HepG2 (cell line): ENCODE results near the gene CMTM1. TPM values are rescaled to one million over a fixed set of nuclear protein-coding genes. Genes with fewer than 3 reads are reported as not detected.

Source experiments
- ATF6 ChIP-seq: sonication (generic); formaldehyde crosslinking; conservative IDR thresholded peaks from 2 replicates; pipeline ENCODE4 v1.4.0; 2020; ENCODE audit warnings: missing genetic modification reagents
- DBP ChIP-seq: sonication (generic); formaldehyde crosslinking; IDR thresholded peaks from 2 replicates; pipeline ENCODE4 v1.4.0; 2020; ENCODE audit warnings: missing genetic modification reagents; ENCODE audit errors: not compliant biosample characterization
- DRAP1 ChIP-seq: IDR thresholded peaks from 2 replicates; pipeline ENCODE4 v1.6.1; 2016; ENCODE audit warnings: missing genetic modification reagents, missing compliant biosample characterization
- ETV5 ChIP-seq: IDR thresholded peaks from 2 replicates; pipeline ENCODE4 v1.6.1; 2018; ENCODE audit warnings: missing biosample characterization, missing genetic modification reagents, inconsistent platforms, borderline replicate concordance
- FUBP1 ChIP-seq: sonication (generic); formaldehyde crosslinking; IDR thresholded peaks from 2 replicates; pipeline ENCODE4 v1.5.1; 2020; ENCODE audit warnings: missing genetic modification reagents, mild to moderate bottlenecking, borderline replicate concordance
- GFI1 ChIP-seq: sonication (generic); formaldehyde crosslinking; IDR thresholded peaks from 2 replicates; pipeline ENCODE4 v1.5.0; 2020; ENCODE audit warnings: missing genetic modification reagents, mild to moderate bottlenecking, borderline replicate concordance
- GMEB2 ChIP-seq: IDR thresholded peaks from 2 replicates; pipeline ENCODE4 v1.6.1; 2016; ENCODE audit warnings: missing biosample characterization, missing genetic modification reagents, low read depth
- MTF1 ChIP-seq: sonication (generic); formaldehyde crosslinking; IDR thresholded peaks from 2 replicates; pipeline ENCODE4 v1.5.0; 2020; ENCODE audit warnings: missing genetic modification reagents
- NKX3-1 ChIP-seq: sonication (generic); formaldehyde crosslinking; IDR thresholded peaks from 2 replicates; pipeline ENCODE4 v1.5.0; 2020; ENCODE audit warnings: missing genetic modification reagents
- SP2 ChIP-seq: sonication (generic); formaldehyde crosslinking; IDR thresholded peaks from 2 replicates; pipeline ENCODE4 v1.5.1; 2020; ENCODE audit warnings: mild to moderate bottlenecking, missing genetic modification reagents
- ZKSCAN1 ChIP-seq: fragments of 150-350 bp; IDR thresholded peaks from 2 replicates; pipeline ENCODE4 v1.6.1; 2014; ENCODE audit warnings: low read length
- ZNF280B ChIP-seq: sonication (generic); formaldehyde crosslinking; IDR thresholded peaks from 2 replicates; pipeline ENCODE4 v1.5.0; 2020; ENCODE audit warnings: missing genetic modification reagents, mild to moderate bottlenecking, borderline replicate concordance
- ZNF281 ChIP-seq: sonication (generic); formaldehyde crosslinking; IDR thresholded peaks from 2 replicates; pipeline ENCODE4 v1.4.0; 2020; ENCODE audit warnings: missing genetic modification reagents, borderline replicate concordance
- ZNF335 ChIP-seq: sonication (generic); formaldehyde crosslinking; IDR thresholded peaks from 2 replicates; pipeline ENCODE4 v1.4.0; 2020; ENCODE audit warnings: missing genetic modification reagents
- ZNF777 ChIP-seq: sonication (generic); formaldehyde crosslinking; IDR thresholded peaks from 2 replicates; pipeline ENCODE4 v1.4.0; 2020; ENCODE audit warnings: missing genetic modification reagents
- ZNF781 ChIP-seq: sonication (generic); formaldehyde crosslinking; IDR thresholded peaks from 2 replicates; pipeline ENCODE4 v1.5.1; 2020; ENCODE audit warnings: borderline replicate concordance, mild to moderate bottlenecking, missing genetic modification reagents; ENCODE audit errors: not compliant biosample characterization
- polyA plus RNA-seq, 8 experiments: library from polyadenylated mRNA; depleted of rRNA in 3 of 8; stranded (reverse) in 7 of 8; unstranded in 1 of 8; fragments of >200 nt; fragmentation: Illumina TruSeq in 4 of 8; extraction: Trizol in 4 of 8; gene quantifications; 2 replicates each; pipeline versions ENCODE4 v1.2.1 to v1.2.3, GENCODE V29; 2011 to 2016; ENCODE audit warnings: low read depth in 4 of 8, missing spikeins in 1 of 8, mixed read lengths in 1 of 8; ENCODE audit not compliant: insufficient read depth in 1 of 8
- total RNA-seq, 5 experiments: library from RNA; depleted of rRNA; stranded (reverse); fragments of >200 nt; fragmentation: Illumina TruSeq; extraction: Trizol; gene quantifications; 2 replicates each; pipeline ENCODE4 v1.2.3, GENCODE V29; 2016; ENCODE audit warnings: low read depth in 1 of 5

CMTM1 gene
- total and polyA plus RNA-seq, 2 of the 13 experiments (the other 11 are each of a cell fraction or from before 2014, with no cell fraction given), result 1.7 to 2.9 TPM

- TF ChIP-seq ZNF335 (CRISPR knock-in tag) (no peak), ZNF281 (peak; percentile 22), GFI1 (CRISPR knock-in tag) (peak; percentile 72), ZNF777 (CRISPR knock-in tag) (peak; percentile 59), MTF1 (peak; percentile 85; the same call in 1 of the 2 replicates), FUBP1 (CRISPR knock-in tag) (no peak), DBP (CRISPR knock-in tag) (no peak), SP2 (CRISPR knock-in tag) (peak; percentile 65), ATF6 (CRISPR knock-in tag) (no peak), GMEB2 (no peak), DRAP1 (no peak), ZNF280B (CRISPR knock-in tag) (0 out of 2 replicates have a peak, but pooled peaks have one; percentile 11), ZNF781 (CRISPR knock-in tag) (peak; percentile 29), NKX3-1 (CRISPR knock-in tag) (peak; percentile 44; the same call in 1 of the 2 replicates), ETV5 (peak; percentile 67), ZKSCAN1 (no peak)
Measured at GRCh38 chr16:66549284-66550131, 16.7 kb upstream of the CMTM1 start, which contains the start of gene TK2 (continued).
